ENCODE measurements around the gene DPF3.

The DPF3 gene

GRCh38 chr14:72597252-72598233, 296.4 kb downstream of the DPF3 start:
- H3K4me2 ChIP-seq (ENCODE audit: low read depth, low read length): no peak overlapping the region
- DNase-seq: no peak
- H3K4me3 ChIP-seq (ENCODE audit: low read length): no peak overlapping the region

GRCh38 chr14:72595152-72595862, 298.6 kb downstream of the DPF3 start:
- Histone ChIP-seq H3K4me1 (ENCODE audit: low read length) (no peaks in the 10 kb centered on the region), H4K20me1 (ENCODE audit: insufficient read depth, low read length) (no peaks in the 10 kb centered on the region), H3F3A (ENCODE audit: insufficient read depth, low read length) (no peaks in the 10 kb centered on the region), H3K27me3 (replicated peaks; ENCODE audit: insufficient read depth, low read length) (no peaks in the 10 kb centered on the region), H3K9me2 (replicated peaks; ENCODE audit: insufficient read depth, low read length) (no peaks in the 10 kb centered on the region), H2AFZ (ENCODE audit: low read length) (no peak overlapping the region), H3K4me2 (ENCODE audit: low read depth, low read length) (no peak overlapping the region), H3K79me2 (ENCODE audit: low read length) (no peaks in the 10 kb centered on the region), H3K9ac (ENCODE audit: low read length) (no peak overlapping the region), H3K27ac (ENCODE audit: low read length) (no peak overlapping the region), H3K36me3 (replicated peaks; ENCODE audit: insufficient read depth, low read length) (no peaks in the 10 kb centered on the region), H3K4me3 (ENCODE audit: low read length) (no peak overlapping the region), H3K9me3 (replicated peaks; ENCODE audit: insufficient read depth, low read length) (no peaks in the 10 kb centered on the region)
- no peak for DNase-seq
- no peak for TF ChIP-seq EZH2phosphoT487 (IDR thresholded peaks at IDR 0.05; ENCODE audit: low read length)
- no peak for TF ChIP-seq CTCF (IDR thresholded peaks at IDR 0.05; ENCODE audit: low read length)
- no peak for TF ChIP-seq EZH2 (optimal IDR thresholded peaks at IDR 0.05; ENCODE audit: low read depth, low read length)

More at GRCh38 chr14:72597252-72598233, 296.4 kb downstream of the DPF3 start:
- no peaks in the 10 kb centered on the region for H3K79me2 ChIP-seq (ENCODE audit: low read length)
- no peak overlapping the region for H3K9ac ChIP-seq (ENCODE audit: low read length)
- no peaks in the 10 kb centered on the region for H3K9me2 ChIP-seq (replicated peaks; ENCODE audit: insufficient read depth, low read length)
- no peaks in the 10 kb centered on the region for H3F3A ChIP-seq (ENCODE audit: insufficient read depth, low read length)
- H3K9me3 ChIP-seq (replicated peaks; ENCODE audit: insufficient read depth, low read length): no peaks in the 10 kb centered on the region
- TF ChIP-seq CTCF (IDR thresholded peaks at IDR 0.05; ENCODE audit: low read length): no peak
- TF ChIP-seq EZH2phosphoT487 (IDR thresholded peaks at IDR 0.05; ENCODE audit: low read length): no peak
- no peak for TF ChIP-seq EZH2 (optimal IDR thresholded peaks at IDR 0.05; ENCODE audit: low read depth, low read length)
- no peaks in the 10 kb centered on the region for H3K36me3 ChIP-seq (replicated peaks; ENCODE audit: insufficient read depth, low read length)
- H2AFZ ChIP-seq (ENCODE audit: low read length): no peak overlapping the region
- no peaks in the 10 kb centered on the region for H3K27me3 ChIP-seq (replicated peaks; ENCODE audit: insufficient read depth, low read length)
- no peaks in the 10 kb centered on the region for H3K4me1 ChIP-seq (ENCODE audit: low read length)
- no peaks in the 10 kb centered on the region for H4K20me1 ChIP-seq (ENCODE audit: insufficient read depth, low read length)
- no peak overlapping the region for H3K27ac ChIP-seq (ENCODE audit: low read length)

GRCh38 chr14:72594099-72594901, 299.6 kb downstream of the DPF3 start:
- no peak for TF ChIP-seq EZH2 (optimal IDR thresholded peaks at IDR 0.05; ENCODE audit: low read depth, low read length)
- no peak for TF ChIP-seq EZH2phosphoT487 (IDR thresholded peaks at IDR 0.05; ENCODE audit: low read length)
- no peak for TF ChIP-seq CTCF (IDR thresholded peaks at IDR 0.05; ENCODE audit: low read length)
- H3K27ac ChIP-seq (ENCODE audit: low read length): no peak overlapping the region

More at GRCh38 chr14:72594099-72594901, 299.6 kb downstream of the DPF3 start:
- no peak overlapping the region for H3K9ac ChIP-seq (ENCODE audit: low read length)
- H3K36me3 ChIP-seq (replicated peaks; ENCODE audit: insufficient read depth, low read length): no peaks in the 10 kb centered on the region
- no peaks in the 10 kb centered on the region for H3K9me3 ChIP-seq (replicated peaks; ENCODE audit: insufficient read depth, low read length)
- no peaks in the 10 kb centered on the region for H3K4me1 ChIP-seq (ENCODE audit: low read length)
- no peak overlapping the region for H3K4me3 ChIP-seq (ENCODE audit: low read length)
- no peaks in the 10 kb centered on the region for H3K27me3 ChIP-seq (replicated peaks; ENCODE audit: insufficient read depth, low read length)
- H2AFZ ChIP-seq (ENCODE audit: low read length): no peak overlapping the region
- H3K79me2 ChIP-seq (ENCODE audit: low read length): no peaks in the 10 kb centered on the region
- no peak overlapping the region for H3K4me2 ChIP-seq (ENCODE audit: low read depth, low read length)
- DNase-seq: no peak
- no peaks in the 10 kb centered on the region for H3K9me2 ChIP-seq (replicated peaks; ENCODE audit: insufficient read depth, low read length)
- no peaks in the 10 kb centered on the region for H4K20me1 ChIP-seq (ENCODE audit: insufficient read depth, low read length)
- H3F3A ChIP-seq (ENCODE audit: insufficient read depth, low read length): no peaks in the 10 kb centered on the region
